ENCODE measurements around the gene IL33.

IL33 gene

DNA sequence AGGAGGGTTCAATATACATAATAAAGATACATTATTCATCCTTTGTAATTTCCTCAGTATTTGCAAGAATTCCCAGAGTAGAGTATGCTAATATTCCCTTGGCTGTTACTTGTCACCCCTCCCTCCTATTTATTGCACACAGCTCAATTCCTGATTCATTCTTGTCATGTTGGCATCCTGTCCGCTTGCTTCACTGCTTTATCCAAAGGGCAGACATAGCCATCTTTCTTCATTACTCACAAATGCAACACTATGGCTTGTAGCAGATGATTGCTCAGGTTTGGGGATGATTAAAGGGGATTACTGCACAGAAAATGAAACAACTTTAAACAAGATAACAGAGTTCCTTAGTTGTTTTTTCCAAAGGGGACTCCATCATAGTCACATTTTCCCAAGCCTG, 1.2 kb upstream of the IL33 start:
- no peak for TF ChIP-seq TAF1 (IDR thresholded peaks at IDR 0.05; ENCODE audit: borderline replicate concordance, insufficient read depth, low read length)

DNA sequence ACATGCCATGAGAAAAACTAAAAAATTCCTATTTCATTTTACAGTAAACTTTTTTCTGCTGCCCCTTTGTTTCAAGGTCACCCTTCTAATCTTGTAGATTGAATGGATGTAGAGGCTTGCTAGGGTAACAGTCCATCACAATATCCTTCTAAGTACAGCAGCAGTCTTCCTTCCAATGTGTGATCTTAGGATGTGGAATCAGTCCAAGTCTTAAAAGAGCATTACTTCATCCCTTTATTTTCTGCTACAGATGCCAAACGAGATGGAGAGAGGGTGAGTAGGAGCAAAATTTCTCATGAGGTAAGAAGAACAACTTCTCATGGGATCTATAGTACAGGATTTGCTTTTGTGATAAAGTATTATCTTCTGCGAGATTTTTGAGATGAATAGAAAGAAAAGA, 704 bp upstream of the IL33 start:
- TF ChIP-seq, protein P1, sequence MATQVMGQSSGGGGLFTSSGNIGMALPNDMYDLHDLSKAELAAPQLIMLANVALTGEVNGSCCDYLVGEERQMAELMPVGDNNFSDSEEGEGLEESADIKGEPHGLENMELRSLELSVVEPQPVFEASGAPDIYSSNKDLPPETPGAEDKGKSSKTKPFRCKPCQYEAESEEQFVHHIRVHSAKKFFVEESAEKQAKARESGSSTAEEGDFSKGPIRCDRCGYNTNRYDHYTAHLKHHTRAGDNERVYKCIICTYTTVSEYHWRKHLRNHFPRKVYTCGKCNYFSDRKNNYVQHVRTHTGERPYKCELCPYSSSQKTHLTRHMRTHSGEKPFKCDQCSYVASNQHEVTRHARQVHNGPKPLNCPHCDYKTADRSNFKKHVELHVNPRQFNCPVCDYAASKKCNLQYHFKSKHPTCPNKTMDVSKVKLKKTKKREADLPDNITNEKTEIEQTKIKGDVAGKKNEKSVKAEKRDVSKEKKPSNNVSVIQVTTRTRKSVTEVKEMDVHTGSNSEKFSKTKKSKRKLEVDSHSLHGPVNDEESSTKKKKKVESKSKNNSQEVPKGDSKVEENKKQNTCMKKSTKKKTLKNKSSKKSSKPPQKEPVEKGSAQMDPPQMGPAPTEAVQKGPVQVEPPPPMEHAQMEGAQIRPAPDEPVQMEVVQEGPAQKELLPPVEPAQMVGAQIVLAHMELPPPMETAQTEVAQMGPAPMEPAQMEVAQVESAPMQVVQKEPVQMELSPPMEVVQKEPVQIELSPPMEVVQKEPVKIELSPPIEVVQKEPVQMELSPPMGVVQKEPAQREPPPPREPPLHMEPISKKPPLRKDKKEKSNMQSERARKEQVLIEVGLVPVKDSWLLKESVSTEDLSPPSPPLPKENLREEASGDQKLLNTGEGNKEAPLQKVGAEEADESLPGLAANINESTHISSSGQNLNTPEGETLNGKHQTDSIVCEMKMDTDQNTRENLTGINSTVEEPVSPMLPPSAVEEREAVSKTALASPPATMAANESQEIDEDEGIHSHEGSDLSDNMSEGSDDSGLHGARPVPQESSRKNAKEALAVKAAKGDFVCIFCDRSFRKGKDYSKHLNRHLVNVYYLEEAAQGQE (IDR thresholded peaks at IDR 0.05; ENCODE audit: insufficient read depth in 1 of 2, low read depth in 2 of 2, low read length in 2 of 2): no peak
- TF ChIP-seq SIN3A (IDR thresholded peaks at IDR 0.05; ENCODE audit: borderline replicate concordance, insufficient read depth, low read length) (no peak), FOXP2 (optimal IDR thresholded peaks at IDR 0.05; ENCODE audit: borderline replicate concordance, extremely low read depth, extremely low read length, insufficient read depth) (no peak), TAF1 (IDR thresholded peaks at IDR 0.05; ENCODE audit: borderline replicate concordance, insufficient read depth, low read length) (no peak), POLR2AphosphoS5 (IDR thresholded peaks at IDR 0.05; ENCODE audit: low read depth, low read length) (no peak)

DNA sequence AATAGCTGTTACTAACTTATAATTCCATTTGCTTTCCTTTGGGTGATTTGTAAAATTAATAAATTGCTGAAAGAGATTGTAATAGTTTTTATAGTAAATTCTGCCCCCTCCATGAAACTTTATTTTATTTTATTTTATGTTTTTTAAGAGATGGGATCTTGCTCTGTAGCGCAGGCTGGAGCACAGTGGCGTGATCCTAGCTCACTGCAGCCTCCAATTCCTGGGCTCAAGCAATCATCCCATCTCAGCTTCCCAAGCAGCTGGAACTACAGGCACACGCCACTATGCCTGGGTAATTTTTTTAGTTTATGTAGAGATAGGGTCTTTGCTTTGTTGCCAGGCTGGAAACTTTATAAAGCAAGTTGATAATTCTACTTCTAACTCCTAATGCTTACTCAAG, 395 bp downstream of the IL33 start:
- TF ChIP-seq POLR2AphosphoS5 (IDR thresholded peaks at IDR 0.05; ENCODE audit: low read depth, low read length): no peak
- TF ChIP-seq TAF1 (IDR thresholded peaks at IDR 0.05; ENCODE audit: borderline replicate concordance, insufficient read depth, low read length): no peak
- TF ChIP-seq, protein P1 (IDR thresholded peaks at IDR 0.05; ENCODE audit: insufficient read depth in 1 of 2, low read depth in 2 of 2, low read length in 2 of 2): no peak
- no peak for TF ChIP-seq SIN3A (IDR thresholded peaks at IDR 0.05; ENCODE audit: borderline replicate concordance, insufficient read depth, low read length)
- TF ChIP-seq FOXP2 (optimal IDR thresholded peaks at IDR 0.05; ENCODE audit: borderline replicate concordance, extremely low read depth, extremely low read length, insufficient read depth): no peak

DNA sequence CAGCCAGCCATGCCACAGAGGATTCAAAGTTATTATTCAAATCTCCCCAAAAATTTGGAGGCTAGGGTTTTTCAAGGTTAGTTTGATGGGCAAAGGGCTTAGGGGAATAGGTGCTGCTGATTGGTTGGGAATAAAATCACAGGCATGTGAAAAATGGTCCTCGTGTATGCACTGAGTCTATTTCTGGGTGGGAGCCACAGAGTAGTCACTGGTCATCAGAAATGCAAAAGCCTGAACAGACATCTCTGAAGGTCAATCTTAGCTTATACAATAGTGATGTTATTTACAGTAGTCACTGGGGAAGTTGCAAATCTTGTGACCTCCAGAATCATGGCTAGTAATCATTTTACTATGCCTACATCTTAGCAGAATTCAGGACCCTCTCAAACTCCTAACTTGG, 1.3 kb downstream of the IL33 start:
- TF ChIP-seq SIN3A (IDR thresholded peaks at IDR 0.05; ENCODE audit: borderline replicate concordance, insufficient read depth, low read length) (no peak), FOXP2 (optimal IDR thresholded peaks at IDR 0.05; ENCODE audit: borderline replicate concordance, extremely low read depth, extremely low read length, insufficient read depth) (no peak), POLR2AphosphoS5 (IDR thresholded peaks at IDR 0.05; ENCODE audit: low read depth, low read length) (no peak), TAF1 (IDR thresholded peaks at IDR 0.05; ENCODE audit: borderline replicate concordance, insufficient read depth, low read length) (no peak)
- TF ChIP-seq, protein P1 (IDR thresholded peaks at IDR 0.05; ENCODE audit: insufficient read depth in 1 of 2, low read depth in 2 of 2, low read length in 2 of 2): no peak

DNA sequence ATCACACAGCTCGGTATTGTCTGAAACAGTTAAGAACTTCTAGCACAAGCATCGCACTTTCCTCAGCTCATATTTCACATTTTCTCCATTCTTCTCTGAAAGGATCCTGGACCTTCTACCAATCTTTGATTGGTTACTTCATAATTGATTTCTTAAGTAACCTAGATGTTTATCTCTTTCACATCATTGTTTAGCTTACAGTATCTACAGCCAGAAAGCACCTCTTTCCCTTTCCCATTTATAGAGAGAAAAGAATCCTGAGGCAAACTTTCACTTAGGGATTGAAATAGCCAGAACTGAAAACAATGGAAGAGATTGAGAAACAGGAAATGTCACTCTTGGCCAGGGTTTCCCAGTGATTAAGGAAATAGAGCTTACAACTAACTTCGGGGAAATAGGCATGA, 2.5 kb downstream of the IL33 start:
- TF ChIP-seq TAF1 (IDR thresholded peaks at IDR 0.05; ENCODE audit: borderline replicate concordance, insufficient read depth, low read length): no peak
- no peak for TF ChIP-seq SIN3A (IDR thresholded peaks at IDR 0.05; ENCODE audit: borderline replicate concordance, insufficient read depth, low read length)
- TF ChIP-seq POLR2AphosphoS5 (IDR thresholded peaks at IDR 0.05; ENCODE audit: low read depth, low read length): no peak
- no peak for TF ChIP-seq FOXP2 (optimal IDR thresholded peaks at IDR 0.05; ENCODE audit: borderline replicate concordance, extremely low read depth, extremely low read length, insufficient read depth)
- TF ChIP-seq, protein P1 (IDR thresholded peaks at IDR 0.05; ENCODE audit: insufficient read depth in 1 of 2, low read depth in 2 of 2, low read length in 2 of 2): no peak
